ENCODE data around the gene SLCO2B1.

SLCO2B1 gene

DNA sequence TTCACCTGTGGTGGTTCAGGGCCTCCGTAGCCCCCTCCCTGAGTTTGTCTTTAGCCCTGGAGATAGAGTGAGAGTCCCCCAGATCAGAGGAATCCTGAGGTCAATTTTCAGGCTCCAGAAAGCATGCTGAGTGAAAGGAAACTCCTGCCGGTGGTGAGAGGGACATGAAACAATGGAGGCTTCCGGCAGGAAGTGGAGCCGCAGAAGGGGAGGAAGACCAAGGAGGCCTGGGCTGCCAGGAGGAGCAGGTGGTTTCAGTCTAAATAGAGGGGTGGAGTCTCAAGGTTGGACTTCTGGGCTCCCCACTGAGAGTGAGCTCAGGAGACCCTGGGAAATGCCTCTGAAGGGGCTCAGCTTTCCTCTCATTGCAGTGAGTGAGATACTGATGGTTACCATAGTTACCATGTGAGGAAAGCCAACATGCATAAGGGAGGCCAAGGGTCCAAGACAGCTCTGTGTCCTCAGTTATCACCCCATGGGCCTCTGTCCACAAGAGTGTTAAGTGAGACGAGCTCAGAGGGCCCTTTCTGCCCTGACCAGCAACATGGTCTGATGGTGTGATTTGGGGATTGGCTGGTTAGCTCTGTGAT, 10.7 kb downstream of the SLCO2B1 start:
- DNase-seq (ENCODE audit: low read depth in 3 of 3), result no peak

DNA sequence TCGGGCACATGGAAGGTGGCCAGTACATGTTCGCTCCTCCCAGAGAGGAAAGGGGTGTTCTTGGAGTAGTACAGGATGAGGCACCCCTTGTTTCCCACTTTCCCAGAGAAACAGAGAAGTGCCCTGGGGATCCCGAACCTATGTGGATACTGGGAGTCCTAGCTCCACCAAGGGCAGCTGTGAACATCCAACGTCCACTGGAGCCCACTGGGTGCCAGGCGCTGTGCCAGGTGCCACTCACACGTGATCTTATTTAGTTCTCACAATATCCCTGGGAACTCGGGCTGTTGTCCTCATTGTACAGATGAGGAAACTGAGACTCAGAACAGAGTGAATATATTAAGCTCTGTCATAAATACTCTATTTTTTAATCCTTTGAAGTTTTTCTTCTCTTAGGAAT, 12.0 kb downstream of the SLCO2B1 start:
- no peak for DNase-seq (ENCODE audit: low read depth in 3 of 3)

DNA sequence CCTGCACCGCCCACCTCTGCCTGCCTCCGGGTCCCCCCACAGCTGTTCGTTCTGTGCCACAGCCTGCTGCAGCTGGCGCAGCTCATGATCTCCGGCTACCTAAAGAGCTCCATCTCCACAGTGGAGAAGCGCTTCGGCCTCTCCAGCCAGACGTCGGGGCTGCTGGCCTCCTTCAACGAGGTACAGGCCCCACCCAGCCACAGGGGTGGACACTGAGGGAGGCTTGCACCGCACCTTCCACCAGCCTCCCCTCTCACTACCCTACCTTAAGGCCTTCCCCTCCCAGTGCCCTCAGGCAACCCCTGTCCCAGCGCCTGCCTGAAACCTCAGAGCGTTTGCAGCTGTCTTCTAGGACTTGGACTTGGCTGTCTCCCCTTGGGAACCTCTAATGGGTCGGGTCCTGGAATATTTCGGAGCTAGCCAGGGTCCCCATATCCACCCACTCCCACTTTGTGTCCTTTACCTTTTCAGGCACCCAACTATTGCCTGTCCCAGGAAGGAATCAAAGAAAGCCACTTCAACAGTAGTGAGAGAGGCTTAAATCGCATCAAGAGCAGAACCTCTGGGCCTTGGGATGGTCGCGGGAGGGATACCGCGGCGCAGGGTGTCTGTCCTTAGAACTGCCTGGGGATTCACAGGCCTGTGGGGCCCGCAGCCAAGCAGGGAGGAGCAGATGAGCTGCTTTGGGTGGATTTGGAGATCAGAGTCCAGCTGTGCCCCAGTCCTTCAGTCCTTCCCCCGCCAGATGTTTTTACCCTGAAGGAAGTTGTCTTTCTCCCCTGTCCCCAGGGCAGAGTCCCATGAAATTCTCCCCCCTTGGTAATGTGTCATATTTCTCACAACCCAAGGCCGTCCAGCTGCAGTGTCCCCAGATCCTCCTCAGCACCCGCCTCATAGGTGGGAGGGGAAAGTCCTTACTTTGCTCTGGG, 13.3 kb downstream of the SLCO2B1 start:
- no peak for DNase-seq (ENCODE audit: low read depth in 3 of 3)

DNA sequence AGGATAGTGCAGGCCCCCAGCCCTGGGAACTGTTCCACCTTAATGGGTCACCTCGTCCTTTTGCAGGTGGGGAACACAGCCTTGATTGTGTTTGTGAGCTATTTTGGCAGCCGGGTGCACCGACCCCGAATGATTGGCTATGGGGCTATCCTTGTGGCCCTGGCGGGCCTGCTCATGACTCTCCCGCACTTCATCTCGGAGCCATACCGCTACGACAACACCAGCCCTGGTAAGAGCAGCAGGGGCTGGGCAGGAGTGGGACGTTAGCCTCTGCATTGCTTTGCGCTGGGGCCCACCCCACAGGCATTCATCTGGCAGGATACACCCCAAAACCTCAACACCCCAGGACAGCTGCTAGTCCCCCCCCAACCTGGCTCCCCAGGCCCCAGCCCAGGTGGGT, 14.8 kb downstream of the SLCO2B1 start:
- no peak for DNase-seq (ENCODE audit: low read depth in 3 of 3)

DNA sequence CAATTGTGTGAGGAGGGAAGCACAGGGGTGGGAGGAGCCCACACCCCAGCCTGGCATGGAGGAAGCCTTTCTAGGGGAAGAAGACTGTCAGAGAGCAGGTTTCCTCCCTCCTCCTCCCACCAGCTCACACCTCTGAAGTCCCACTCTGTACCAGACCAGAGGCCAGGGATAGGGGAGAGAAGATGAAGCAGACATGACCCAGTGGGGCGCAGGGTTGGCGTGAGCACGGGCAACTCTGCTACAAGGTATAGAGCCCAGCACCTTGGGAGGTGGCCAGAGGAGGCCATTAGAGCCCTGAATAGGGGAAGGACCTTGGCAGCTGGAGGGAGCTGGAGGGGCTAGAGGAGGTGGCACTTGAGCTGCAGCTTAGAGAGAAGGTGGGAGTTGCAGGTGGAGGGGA, 15.9 kb downstream of the SLCO2B1 start:
- DNase-seq (ENCODE audit: low read depth in 3 of 3), result no peak

DNA sequence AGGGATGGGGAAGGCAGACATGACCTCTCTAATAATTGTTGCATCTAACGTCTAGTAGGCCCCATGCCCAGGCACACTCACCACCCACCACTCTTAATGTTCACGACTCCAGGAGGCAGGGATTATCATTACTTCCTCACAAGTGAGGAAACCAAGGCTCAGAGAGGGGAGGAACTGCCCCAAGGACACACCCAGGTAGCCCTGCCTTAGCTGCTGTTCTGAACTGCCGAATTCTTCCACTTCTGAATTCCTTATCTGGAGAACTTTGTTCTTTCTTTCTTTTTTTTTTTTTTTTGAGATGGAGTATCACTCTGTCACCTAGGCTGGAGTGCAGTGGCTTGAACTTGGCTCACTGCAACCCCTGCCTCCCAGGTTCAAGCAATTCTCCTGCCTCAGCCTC, 16.7 kb downstream of the SLCO2B1 start:
- no peak for DNase-seq (ENCODE audit: low read depth in 3 of 3)

DNA sequence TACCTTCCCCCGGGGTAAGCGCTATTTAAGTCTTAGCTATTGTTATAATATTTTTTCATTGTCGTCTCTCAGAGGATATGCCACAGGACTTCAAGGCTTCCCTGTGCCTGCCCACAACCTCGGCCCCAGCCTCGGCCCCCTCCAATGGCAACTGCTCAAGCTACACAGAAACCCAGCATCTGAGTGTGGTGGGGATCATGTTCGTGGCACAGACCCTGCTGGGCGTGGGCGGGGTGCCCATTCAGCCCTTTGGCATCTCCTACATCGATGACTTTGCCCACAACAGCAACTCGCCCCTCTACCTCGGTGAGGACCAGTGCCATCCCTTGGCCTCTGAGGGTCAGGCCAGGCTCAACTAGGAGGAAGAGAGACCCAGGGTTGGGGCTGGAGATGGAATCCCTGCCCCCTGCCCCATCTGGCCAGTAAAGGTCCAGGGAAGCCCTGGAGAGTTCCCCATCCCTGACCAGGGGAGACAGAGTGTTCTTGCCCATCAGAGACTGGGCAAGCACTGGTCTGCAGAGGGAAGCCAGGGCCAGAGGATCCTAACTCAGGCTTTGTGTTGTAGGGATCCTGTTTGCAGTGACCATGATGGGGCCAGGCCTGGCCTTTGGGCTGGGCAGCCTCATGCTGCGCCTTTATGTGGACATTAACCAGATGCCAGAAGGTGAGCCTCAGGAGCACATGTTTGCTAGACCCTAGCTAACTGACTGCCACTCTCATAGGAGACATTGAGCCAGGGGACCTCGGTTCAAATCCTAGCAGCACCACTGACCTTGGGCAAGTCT, 18.4 kb downstream of the SLCO2B1 start:
- no peak for DNase-seq (ENCODE audit: low read depth in 3 of 3)

DNA sequence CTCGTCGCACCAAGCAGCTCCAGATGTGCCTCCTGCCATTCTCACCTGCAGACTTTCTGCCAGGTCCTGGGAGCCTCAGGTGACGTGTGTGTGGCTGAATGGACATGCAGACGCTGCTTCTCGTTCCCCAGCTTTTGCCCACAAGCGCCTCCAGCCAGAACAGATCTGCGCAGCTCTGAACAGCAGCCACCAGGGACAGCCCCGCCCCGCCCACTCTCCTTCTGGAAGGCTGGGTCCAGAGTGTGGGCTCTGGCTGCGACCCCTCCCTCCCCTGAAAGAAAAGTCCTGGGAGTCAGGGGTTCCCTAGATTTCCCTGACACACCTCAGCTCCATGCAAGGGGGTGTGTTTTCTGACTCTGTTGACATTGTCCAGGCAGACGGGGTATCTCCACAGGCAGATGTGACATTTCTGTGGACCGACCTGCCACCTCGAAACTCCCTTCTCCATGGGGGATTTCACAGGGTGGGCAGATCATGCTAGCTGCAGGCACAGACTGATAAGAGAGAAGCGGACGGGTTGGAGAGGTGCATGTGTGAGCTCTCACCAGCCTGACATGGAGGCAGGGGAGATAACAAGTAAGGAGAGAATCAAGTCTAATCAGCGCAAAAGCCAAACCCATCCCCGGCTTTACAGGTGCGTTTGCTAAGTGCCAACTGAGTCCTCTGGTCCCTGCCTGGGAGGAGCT, 19.8 kb downstream of the SLCO2B1 start:
- no peak for DNase-seq (ENCODE audit: low read depth in 3 of 3)

DNA sequence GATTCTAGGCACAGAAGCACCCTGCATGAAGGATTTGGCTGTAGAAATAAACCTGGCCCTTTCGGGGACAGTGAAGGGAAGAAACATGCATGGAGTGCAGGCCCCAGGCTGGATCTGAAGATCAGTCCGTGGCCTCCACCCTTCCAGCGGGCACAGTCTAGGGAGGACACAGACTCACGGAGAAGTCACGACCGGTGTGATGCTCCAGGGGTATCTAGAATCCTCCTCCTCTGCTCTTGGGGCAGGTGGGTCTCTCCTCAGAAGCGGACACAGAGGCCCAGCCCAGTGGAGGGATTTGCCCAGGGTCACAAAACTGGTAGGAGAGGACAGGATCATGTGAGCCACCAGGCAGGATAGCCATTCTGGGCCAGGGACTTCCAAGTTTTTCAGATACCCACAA, 22.4 kb downstream of the SLCO2B1 start:
- no peak for DNase-seq (ENCODE audit: low read depth in 3 of 3)

DNA sequence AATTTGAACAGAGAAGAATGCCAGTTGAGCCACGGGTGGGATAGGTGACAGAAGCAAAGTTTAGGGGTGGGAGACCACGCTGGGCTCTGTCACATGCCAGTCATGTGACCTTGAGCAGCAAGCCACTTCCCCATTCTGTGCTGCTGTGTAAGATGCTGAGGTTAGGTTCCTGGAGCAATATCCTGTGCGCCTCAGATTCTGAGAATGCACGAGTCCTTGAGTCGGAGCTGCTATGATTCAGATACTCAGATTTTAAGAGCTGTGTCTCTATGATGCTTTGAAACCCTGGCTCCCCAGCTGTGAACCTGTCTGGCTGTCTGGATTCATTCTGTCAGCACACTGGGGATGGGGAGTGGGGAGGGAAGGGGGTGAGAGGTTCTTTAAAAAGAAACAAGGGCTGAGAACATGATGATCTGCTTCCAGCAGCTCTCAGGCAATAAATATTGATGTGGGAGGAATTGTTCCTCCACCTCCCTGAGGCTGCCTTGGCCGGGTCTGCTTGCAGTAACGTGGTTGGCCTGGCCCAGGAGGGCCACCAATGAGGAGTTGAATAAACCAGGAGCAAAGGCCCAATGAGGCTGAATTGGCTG, 24.0 kb downstream of the SLCO2B1 start:
- DNase-seq (ENCODE audit: low read depth in 3 of 3), result no peak

DNA sequence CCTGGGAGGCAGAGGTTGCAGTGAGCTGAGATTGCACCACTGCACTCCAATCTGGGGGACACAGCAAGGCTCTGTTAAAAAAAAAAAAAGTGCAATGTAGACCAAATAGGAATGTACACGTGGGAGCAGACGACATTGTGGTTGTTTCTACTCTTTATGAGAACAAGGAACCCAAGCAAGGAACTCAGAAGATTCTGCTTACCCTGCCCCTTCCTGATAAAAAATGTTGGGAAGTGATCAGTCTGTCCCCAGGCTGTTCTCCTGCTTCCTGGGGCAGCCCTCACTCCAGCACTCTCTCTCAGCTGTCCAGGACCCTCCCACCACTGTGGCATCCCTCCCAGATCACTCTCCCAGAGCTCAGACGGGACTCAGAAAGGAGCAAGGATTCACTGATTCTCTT, 31.8 kb downstream of the SLCO2B1 start:
- no peak for DNase-seq (ENCODE audit: low read depth in 3 of 3)

DNA sequence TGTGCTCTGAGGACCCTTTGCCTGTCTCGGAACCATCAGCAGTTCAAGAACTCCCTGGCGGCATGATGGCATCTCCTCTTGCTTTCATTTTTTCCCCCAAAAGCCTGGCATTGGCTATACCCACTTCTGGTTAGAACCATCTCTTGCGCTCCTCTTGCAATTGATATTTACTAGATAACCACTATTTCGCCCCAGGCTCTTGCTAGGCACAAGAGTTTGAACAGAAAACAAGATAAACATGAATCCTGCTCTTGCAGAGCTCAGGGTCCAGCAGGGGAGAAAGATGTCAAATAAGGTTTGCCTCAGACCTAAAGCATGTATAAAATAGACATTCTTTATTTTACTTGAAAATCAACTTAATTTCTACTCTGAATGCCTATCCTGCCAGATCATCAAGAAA, 33.1 kb downstream of the SLCO2B1 start:
- no peak for DNase-seq (ENCODE audit: low read depth in 3 of 3)

DNA sequence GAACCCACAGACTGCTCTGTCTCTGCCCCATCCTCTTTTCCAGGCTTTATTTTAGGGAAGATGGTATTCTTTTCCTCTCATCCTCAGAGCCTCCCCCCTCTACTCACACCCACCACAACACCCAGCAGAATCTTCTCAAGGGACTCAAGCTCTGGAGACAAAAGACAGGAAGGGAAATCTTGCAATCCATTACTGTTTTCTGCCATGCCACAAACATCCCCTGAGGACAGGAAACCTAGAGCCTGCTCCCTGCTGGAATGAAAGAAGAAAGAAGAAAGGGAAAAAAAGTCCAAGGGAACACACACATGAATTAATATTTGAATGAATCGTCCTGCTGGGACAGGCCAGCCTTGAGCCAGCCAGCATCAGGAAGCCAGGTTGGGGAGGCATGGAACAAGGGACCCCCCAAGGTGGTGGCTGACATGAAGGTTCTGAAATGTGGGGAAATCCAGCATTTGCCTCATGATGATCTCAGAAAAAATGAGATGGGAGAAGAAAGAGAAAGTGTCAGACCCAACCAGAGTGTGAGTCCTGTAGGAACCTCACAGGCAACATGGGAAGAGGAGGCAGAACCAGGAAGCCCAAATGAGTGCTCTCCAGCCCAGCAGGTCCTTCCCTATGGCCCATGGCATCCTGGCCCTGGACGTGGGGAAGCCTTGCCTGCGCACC, 34.0 kb downstream of the SLCO2B1 start:
- DNase-seq (ENCODE audit: low read depth in 3 of 3), result no peak

DNA sequence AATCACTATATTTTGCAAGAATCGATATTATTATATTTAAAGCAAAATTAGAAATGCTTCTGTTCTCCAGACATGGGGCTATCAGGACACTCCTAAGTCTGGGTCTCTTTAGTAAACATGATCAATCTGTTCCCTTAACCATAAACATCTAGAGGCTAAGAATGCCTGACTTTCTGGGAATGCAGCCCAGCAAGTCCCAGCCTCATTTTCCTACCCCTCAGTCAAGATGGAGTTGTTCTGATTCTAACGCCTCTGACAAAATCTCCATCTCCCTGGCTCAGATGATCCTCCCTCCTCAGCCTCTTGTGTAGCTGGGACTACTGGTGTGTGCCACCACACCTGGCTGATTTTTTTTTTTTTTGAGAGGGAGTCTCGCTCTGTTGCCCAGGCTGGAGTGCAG, 35.0 kb downstream of the SLCO2B1 start:
- no peak for DNase-seq (ENCODE audit: low read depth in 3 of 3)

DNA sequence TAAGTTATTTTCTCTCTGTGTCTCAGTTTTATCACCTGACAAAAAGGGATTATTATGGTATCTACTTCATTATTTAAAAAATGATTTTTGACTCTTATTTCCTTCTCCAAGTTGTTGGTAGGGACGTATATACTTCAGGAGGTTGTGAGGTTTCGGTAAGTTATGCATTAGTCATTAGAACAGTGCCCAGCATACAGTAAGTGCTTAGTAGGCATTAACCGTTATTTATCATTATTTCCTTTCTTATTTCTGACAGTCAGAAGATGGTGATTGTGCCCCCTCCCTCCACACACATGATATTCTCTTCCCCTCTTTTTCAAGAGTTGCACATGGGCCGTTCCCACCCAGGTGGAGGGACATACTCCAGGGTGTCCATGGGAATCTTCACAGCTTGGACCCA, 36.1 kb downstream of the SLCO2B1 start:
- DNase-seq (ENCODE audit: low read depth in 3 of 3), result no peak

DNA sequence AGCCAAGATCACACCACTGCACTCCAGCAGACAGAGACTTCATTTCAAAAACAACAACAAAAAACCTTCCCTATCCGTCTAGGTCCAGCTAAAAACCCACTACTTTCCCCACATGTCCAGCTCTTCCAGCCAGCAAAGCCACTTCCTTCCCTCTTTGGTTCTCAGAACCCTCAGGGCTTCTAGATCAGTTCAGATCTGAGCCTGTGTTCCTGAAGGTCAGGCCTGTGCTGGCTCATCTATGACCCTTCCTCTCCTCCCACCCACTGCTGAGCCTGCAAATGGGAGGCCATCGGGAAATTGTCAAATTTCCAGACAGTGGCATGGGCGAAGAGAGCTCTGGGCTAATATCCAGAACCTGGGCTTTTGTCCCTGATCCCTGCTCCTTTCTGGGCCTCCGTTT, 37.8 kb downstream of the SLCO2B1 start:
- no peak for DNase-seq (ENCODE audit: low read depth in 3 of 3)

DNA sequence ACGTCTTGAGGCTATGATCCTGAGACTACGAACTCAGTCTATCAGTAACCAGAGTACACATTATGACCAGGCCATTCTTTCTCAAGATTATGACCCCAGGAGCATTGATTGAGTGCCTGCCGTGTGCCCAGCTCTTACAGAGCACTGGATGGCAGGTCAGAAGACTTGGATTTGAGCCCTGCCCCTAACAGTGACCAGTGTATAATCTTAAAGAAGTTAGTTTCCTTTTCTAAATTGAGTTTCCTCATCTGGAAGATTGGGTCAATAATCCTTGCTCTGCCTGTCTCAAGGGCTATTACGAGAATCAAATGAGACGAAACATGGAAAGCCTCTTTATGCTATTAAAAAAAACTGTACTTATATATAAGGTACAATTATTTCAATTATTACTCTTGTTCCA, 38.2 kb downstream of the SLCO2B1 start:
- DNase-seq (ENCODE audit: low read depth in 3 of 3), result no peak

DNA sequence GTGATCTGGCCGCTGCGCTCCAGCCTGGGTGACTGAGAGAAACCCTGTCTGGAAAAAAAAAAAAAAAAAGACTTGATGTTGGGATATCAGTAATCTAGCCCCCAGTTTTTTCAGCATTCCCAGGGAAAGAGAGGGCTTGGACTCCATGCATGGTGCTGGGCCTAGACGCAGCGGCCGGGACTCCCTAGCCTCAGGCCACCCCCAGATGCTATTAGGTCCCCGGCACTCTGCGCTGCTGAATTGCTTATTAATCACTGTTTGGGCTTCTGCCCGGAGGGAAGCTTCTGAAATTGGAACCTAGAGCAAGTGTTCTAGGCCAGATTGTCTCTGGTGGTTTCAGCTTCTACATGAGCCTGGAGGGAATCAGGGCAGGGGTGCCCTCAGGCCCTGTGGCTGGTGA, 39.0 kb downstream of the SLCO2B1 start:
- no peak for DNase-seq (ENCODE audit: low read depth in 3 of 3)

DNA sequence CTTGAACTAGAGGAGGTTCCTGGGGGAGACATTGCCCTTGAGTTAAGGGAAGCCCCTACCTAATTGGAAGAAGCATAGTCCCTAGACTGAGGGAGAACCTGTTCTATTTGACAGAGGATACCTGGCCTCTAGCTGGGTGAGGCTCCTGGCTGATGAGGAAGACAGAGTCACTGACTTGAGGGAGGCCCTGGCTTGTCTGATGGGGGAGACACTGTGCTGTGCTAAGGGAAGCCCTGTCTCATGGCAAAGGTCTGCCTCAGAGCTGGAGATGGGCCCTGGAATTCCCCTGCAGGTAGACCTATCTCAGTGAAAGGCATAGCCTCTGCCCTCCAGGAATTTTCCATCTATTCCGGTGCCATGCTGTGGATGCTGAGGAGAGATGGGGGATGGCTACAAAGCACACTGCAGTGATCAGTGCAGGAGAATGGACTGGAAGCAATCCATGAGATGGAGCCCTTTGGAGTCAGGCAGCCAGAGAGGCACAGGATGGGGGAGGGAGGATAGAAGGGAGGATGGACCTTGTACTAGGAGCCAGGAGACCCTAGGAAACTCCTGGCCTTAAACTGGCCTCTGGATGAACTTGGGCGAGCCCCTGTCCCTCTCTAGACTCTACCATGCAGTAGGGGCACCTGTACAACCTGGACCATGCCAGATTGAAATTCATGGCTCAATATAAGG, 39.9 kb downstream of the SLCO2B1 start:
- no peak for DNase-seq (ENCODE audit: low read depth in 3 of 3)

DNA sequence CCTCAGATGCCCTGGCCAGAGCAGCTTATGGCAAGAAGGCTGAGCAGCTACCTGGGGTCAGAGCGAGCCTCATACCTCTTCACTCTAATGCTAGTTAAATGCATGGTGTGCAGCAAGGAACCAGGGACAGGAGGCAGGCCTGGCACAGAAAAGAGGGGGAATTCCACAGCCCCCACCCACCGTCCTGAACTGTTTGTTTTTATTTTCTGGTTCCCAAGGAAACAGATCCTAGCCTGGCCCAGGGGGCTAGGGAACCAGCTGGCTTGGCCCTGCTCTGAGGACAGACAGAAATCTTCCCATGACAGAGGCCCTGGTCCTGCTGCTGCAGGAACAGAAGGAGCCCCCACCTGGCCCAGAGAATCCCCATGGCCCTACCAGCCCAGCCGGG, 40.4 kb downstream of the SLCO2B1 start:
- DNase-seq (ENCODE audit: low read depth in 3 of 3), result no peak

DNA sequence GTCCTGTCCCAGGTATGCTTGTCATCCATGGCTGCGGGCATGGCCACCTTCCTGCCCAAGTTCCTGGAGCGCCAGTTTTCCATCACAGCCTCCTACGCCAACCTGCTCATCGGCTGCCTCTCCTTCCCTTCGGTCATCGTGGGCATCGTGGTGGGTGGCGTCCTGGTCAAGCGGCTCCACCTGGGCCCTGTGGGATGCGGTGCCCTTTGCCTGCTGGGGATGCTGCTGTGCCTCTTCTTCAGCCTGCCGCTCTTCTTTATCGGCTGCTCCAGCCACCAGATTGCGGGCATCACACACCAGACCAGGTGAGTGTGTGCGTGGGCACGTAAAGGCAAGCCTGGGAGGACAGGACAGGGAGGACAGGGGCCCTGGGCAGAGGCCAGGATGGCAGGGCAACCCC, 42.4 kb downstream of the SLCO2B1 start:
- no peak for DNase-seq (ENCODE audit: low read depth in 3 of 3)
